SK-N-MC (cell line): ENCODE measurements around the gene GPC6.

Source experiments
- DNase-seq: peaks from one replicate; pipeline ENCODE4 v3.0.0-alpha.2; 2011; ENCODE audit warnings: low read depth, low spot score
- H3K27ac ChIP-seq: fragments of 200-600 bp; sonication (generic); 2 replicates; pipeline ENCODE4 v1.5.1; 2016; ENCODE audit warnings: mixed run types
- H3K36me3 ChIP-seq: fragments of 200-600 bp; sonication (generic); 2 replicates; pipeline ENCODE4 v1.6.1; 2017; ENCODE audit warnings: antibody characterized with exemption, low read length, mixed read lengths; ENCODE audit not compliant: insufficient read depth
- H3K4me3 ChIP-seq: fragments of 200-600 bp; sonication (generic); 2 replicates; pipeline ENCODE4 v1.5.1; 2016
- H3K9ac ChIP-seq: fragments of 200-600 bp; sonication (generic); 2 replicates; pipeline ENCODE4 v1.8.0; 2017; ENCODE audit warnings: mixed run types, mixed read lengths; ENCODE audit not compliant: insufficient read length
- H3K9me3 ChIP-seq: fragments of 200-600 bp; sonication (generic); 2 replicates; pipeline ENCODE4 v1.6.1; 2017; ENCODE audit warnings: low read depth, mild to moderate bottlenecking, antibody characterized with exemption, low read length, moderate library complexity, mixed read lengths
- EZH2 ChIP-seq: fragments of 200-600 bp; sonication (generic); IDR thresholded peaks from one replicate; pipeline ENCODE4 v1.6.1; 2017; ENCODE audit warnings: antibody characterized with exemption
- FOXP2 ChIP-seq: optimal IDR thresholded peaks from 2 replicates; pipeline ENCODE3; 2011; ENCODE audit warnings: mild to moderate bottlenecking, moderate library complexity; ENCODE audit not compliant: insufficient read depth; ENCODE audit errors: extremely low read length, control extremely low read depth
- POLR2AphosphoS5 ChIP-seq: IDR thresholded peaks from 2 replicates; pipeline ENCODE4 v1.6.1; 2012; ENCODE audit warnings: mild to moderate bottlenecking, low read depth, low read length, borderline replicate concordance

The GPC6 gene

GRCh38 chr13:93726173-93726957, 499.8 kb downstream of the GPC6 start:
- H3K4me3 ChIP-seq, result no peak overlapping the region
- H3K27ac ChIP-seq, result no peak overlapping the region
- H3K36me3 ChIP-seq, result no peaks in the 10 kb centered on the region
- no peaks in the 10 kb centered on the region for H3K9me3 ChIP-seq
- TF ChIP-seq FOXP2 (no peak), POLR2AphosphoS5 (no peak), EZH2 (no peak)
- no peak for DNase-seq
- no peak overlapping the region for H3K9ac ChIP-seq

- Histone ChIP-seq H3K9me3 (no peaks in the 10 kb centered on the region), H3K4me3 (no peak overlapping the region), H3K9ac (no peak overlapping the region), H3K27ac (no peak overlapping the region), H3K36me3 (no peaks in the 10 kb centered on the region)
- DNase-seq, result no peak
- TF ChIP-seq FOXP2 (no peak), POLR2AphosphoS5 (no peak), EZH2 (no peak)
Measured at GRCh38 chr13:93727211-93728141, 500.9 kb downstream of the GPC6 start.

GRCh38 chr13:93729383-93729782, 502.8 kb downstream of the GPC6 start:
- DNase-seq, result no peak
- no peak overlapping the region for H3K27ac ChIP-seq
- no peaks in the 10 kb centered on the region for H3K36me3 ChIP-seq
- no peak overlapping the region for H3K4me3 ChIP-seq
- TF ChIP-seq FOXP2 (no peak), POLR2AphosphoS5 (no peak), EZH2 (no peak)
- no peaks in the 10 kb centered on the region for H3K9me3 ChIP-seq
- H3K9ac ChIP-seq, result no peak overlapping the region

GRCh38 chr13:93730780-93731179, 504.2 kb downstream of the GPC6 start:
- no peaks in the 10 kb centered on the region for H3K9me3 ChIP-seq
- no peak for DNase-seq

GRCh38 chr13:93732186-93732585, 505.6 kb downstream of the GPC6 start:
- Histone ChIP-seq H3K27ac (no peak overlapping the region), H3K4me3 (no peak overlapping the region), H3K9ac (no peak overlapping the region), H3K9me3 (no peaks in the 10 kb centered on the region), H3K36me3 (no peaks in the 10 kb centered on the region)
- no peak for TF ChIP-seq EZH2
- no peak for TF ChIP-seq FOXP2
- no peak for TF ChIP-seq POLR2AphosphoS5
- DNase-seq, result no peak

More at GRCh38 chr13:93730780-93731179, 504.2 kb downstream of the GPC6 start:
- H3K36me3 ChIP-seq, result no peaks in the 10 kb centered on the region
- TF ChIP-seq FOXP2 (no peak), POLR2AphosphoS5 (no peak), EZH2 (no peak)
- H3K4me3 ChIP-seq, result no peak overlapping the region
- H3K27ac ChIP-seq, result no peak overlapping the region
- H3K9ac ChIP-seq, result no peak overlapping the region

- no peak for TF ChIP-seq POLR2AphosphoS5
- TF ChIP-seq EZH2, result no peak
- no peak for TF ChIP-seq FOXP2
- Histone ChIP-seq H3K9ac (no peak overlapping the region), H3K36me3 (no peaks in the 10 kb centered on the region), H3K27ac (no peak overlapping the region), H3K4me3 (no peak overlapping the region), H3K9me3 (no peaks in the 10 kb centered on the region)
- no peak for DNase-seq
Measured at GRCh38 chr13:93736081-93736480, 509.5 kb downstream of the GPC6 start.

GRCh38 chr13:93736909-93737308, 510.3 kb downstream of the GPC6 start:
- Histone ChIP-seq H3K4me3 (no peak overlapping the region), H3K27ac (no peak overlapping the region), H3K9ac (no peak overlapping the region), H3K9me3 (no peaks in the 10 kb centered on the region), H3K36me3 (no peaks in the 10 kb centered on the region)
- TF ChIP-seq POLR2AphosphoS5, result no peak
- DNase-seq, result no peak

- TF ChIP-seq EZH2 (no peak), POLR2AphosphoS5 (no peak), FOXP2 (no peak)
- H3K9ac ChIP-seq, result no peak overlapping the region
- no peaks in the 10 kb centered on the region for H3K36me3 ChIP-seq
- H3K4me3 ChIP-seq, result no peak overlapping the region
- H3K9me3 ChIP-seq, result no peaks in the 10 kb centered on the region
- DNase-seq, result no peak
- H3K27ac ChIP-seq, result no peak overlapping the region
Measured at GRCh38 chr13:93740334-93740733, 513.7 kb downstream of the GPC6 start.
